ENCODE data around the gene RAB11B.
"Not testable (repeated sequence)": the region's sequence is repeated elsewhere in the genome, so short reads cannot be mapped to it uniquely, and the experiment has no call there.

The RAB11B gene

DNA sequence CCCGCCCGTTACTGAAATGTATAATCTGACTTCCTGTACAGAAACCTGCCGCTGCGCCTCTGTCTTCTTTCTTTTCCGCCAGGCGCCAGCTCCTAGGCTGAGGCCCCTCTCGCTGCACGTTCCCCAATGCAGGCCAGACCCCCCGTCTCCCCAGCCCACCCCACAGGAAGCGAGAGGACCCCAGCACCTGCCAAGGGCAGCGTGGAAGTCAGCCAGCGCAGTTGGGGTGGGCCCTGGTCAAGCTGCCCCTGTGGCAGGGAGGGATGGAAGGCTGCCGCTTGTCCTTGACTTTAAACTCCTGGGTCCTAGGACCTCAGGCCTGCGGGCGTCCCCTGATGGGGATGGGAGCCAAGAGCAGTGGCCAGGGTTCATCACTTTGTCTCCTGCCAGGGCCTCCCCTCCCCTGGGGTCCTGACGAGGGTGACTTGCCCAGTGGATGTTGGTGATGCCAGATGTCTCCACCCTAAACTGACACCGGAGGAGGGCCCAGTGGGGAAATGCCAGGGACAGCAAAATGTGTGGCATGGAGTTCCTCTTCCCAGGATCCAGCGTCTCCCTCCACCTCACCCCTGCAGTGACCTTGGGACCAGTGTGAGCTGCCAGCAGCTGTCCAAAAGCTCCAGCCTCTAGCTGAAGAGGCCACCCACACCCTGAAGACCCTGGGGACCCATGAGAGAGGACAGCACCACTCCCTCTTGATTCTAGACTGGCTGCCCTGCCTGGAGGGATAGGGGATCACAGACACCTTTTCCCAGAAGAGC lies 14.4 kb downstream of the RAB11B start:
- Histone ChIP-seq H3K4me1 (ENCODE audit: insufficient read depth, low read length) (no peaks in the 10 kb centered on the region), H3K79me2 (ENCODE audit: insufficient read depth, low read length) (peaks cover 14% of the 10 kb centered on the region; the same call in 1 of the 2 replicates), H3K9ac (ENCODE audit: low read depth, low read length) (no peak overlapping the region), H3K4me2 (ENCODE audit: insufficient read depth, low read length) (no peak overlapping the region), H3K4me3 (ENCODE audit: low read depth in 1 of 2, low read length in 2 of 2) (no peak overlapping the region), H4K20me1 (ENCODE audit: insufficient read depth, low read length) (peaks cover 13% of the 10 kb centered on the region), H3K36me3 (ENCODE audit: insufficient read depth, low read length) (peaks cover 42% of the 10 kb centered on the region), H3K27me3 (ENCODE audit: insufficient read depth, low read length, poor library complexity) (no peaks in the 10 kb centered on the region), H2AFZ (ENCODE audit: low read depth, low read length) (no peak overlapping the region), H3K27ac (ENCODE audit: low read length) (no peak overlapping the region), H3K9me3 (ENCODE audit: insufficient read depth, low read length, severe bottlenecking) (no peaks in the 10 kb centered on the region)
- ATAC-seq (ENCODE audit: insufficient read depth, low read depth) (no peak), DNase-seq (no peak)
- TF ChIP-seq EZH2 (IDR thresholded peaks at IDR 0.05; ENCODE audit: borderline replicate concordance, low read depth, low read length, severe bottlenecking) = no peak
- TF ChIP-seq, protein P1, sequence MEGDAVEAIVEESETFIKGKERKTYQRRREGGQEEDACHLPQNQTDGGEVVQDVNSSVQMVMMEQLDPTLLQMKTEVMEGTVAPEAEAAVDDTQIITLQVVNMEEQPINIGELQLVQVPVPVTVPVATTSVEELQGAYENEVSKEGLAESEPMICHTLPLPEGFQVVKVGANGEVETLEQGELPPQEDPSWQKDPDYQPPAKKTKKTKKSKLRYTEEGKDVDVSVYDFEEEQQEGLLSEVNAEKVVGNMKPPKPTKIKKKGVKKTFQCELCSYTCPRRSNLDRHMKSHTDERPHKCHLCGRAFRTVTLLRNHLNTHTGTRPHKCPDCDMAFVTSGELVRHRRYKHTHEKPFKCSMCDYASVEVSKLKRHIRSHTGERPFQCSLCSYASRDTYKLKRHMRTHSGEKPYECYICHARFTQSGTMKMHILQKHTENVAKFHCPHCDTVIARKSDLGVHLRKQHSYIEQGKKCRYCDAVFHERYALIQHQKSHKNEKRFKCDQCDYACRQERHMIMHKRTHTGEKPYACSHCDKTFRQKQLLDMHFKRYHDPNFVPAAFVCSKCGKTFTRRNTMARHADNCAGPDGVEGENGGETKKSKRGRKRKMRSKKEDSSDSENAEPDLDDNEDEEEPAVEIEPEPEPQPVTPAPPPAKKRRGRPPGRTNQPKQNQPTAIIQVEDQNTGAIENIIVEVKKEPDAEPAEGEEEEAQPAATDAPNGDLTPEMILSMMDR (IDR thresholded peaks at IDR 0.05; ENCODE audit: borderline replicate concordance, extremely low read depth, low read length, poor library complexity, severe bottlenecking) = no peak

DNA sequence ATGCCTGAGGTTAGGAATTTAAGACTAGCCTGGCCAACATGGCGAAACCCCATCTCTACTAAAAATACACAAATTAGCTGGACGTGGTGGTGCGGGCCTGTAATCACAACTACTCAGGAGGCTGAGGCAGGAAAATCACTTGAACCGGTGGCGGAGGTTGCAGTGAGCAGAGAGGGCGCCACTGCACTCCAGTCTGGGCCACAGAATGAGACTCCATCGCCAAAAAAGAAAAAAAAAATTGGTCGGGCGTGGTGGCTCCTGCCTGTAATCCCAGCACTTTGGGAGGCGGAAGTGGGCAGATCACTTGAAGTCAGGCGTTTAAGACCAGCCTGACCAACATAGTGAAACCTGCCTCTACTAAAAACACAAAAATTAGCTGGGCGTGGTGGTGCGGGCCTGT lies 20.6 kb downstream of the RAB11B start:
- not testable (repeated sequence) for H4K20me1 ChIP-seq (ENCODE audit: insufficient read depth, low read length); H3K36me3 ChIP-seq (ENCODE audit: insufficient read depth, low read length); H3K79me2 ChIP-seq (ENCODE audit: insufficient read depth, low read length); DNase-seq; H3K27me3 ChIP-seq (ENCODE audit: insufficient read depth, low read length, poor library complexity); H3K4me3 ChIP-seq (ENCODE audit: low read depth in 1 of 2, low read length in 2 of 2); H3K9ac ChIP-seq (ENCODE audit: low read depth, low read length); H3K4me2 ChIP-seq (ENCODE audit: insufficient read depth, low read length); H2AFZ ChIP-seq (ENCODE audit: low read depth, low read length); H3K27ac ChIP-seq (ENCODE audit: low read length); ATAC-seq (ENCODE audit: insufficient read depth, low read depth); H3K9me3 ChIP-seq (ENCODE audit: insufficient read depth, low read length, severe bottlenecking)
- H3K4me1 ChIP-seq (ENCODE audit: insufficient read depth, low read length) = peaks cover 10% of the 10 kb centered on the region
- TF ChIP-seq, protein P1 (IDR thresholded peaks at IDR 0.05; ENCODE audit: borderline replicate concordance, extremely low read depth, low read length, poor library complexity, severe bottlenecking) = peak; percentile 26

DNA sequence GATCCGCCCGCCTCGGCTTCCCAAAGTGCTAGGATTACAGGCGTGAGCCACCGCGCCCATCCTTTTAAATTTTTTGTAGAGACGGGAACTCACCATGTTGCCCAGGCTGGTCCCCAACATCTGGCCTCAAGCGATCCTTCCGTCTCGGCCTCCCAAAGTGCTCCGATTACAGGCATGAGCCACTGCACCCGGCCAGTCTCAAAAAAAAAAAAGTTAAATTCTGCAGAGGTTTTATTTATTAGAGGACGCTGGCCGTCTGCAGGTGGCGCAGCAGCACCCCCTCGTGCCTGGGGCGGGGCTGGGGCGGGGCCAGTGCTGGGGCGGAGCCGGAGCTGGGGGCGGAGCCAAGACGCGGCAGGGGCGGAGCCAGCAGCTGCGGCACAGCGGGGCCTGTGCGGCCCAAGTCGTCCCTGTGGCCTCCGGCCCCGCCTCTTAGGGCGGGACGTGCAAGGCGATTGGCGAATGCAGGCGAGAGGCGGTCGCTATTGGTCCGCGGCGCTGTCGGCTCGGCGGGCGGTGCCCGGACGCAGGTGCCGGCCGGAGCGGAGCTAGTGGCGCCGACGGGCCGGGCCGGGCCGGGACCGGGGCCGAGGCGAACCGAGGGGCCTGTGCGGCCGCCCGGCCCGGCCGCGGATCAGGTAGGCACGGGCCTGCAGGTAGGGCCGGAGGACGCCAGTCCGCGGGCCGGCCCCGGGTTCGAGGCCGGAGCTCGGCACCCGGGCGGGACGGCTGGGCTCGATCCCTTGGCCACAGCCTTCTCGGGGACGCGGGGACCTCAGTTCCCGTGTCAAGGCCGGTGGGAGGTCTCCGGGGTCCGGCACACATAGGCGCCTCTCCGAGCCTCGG lies 22.8 kb downstream of the RAB11B start, which contains the start of gene MARCHF2:
Gene MARCHF2, plus strand, starts transcription at position 523 of the 846 bp plus-strand sequence. CDS start 8,536 bp downstream, outside the sequence.
- Histone ChIP-seq H3K4me1 (ENCODE audit: insufficient read depth, low read length) (peaks cover 10% of the 10 kb centered on the region), H3K79me2 (ENCODE audit: insufficient read depth, low read length) (no peaks in the 10 kb centered on the region), H2AFZ (ENCODE audit: low read depth, low read length) (peak within 1 kb of the TSS; percentile 83), H3K4me2 (ENCODE audit: insufficient read depth, low read length) (peak within 1 kb of the TSS; percentile 87), H3K36me3 (ENCODE audit: insufficient read depth, low read length) (no peaks in the 10 kb centered on the region), H4K20me1 (ENCODE audit: insufficient read depth, low read length) (no peaks in the 10 kb centered on the region), H3K4me3 (ENCODE audit: low read depth in 1 of 2, low read length in 2 of 2) (peak within 1 kb of the TSS; percentile 23 to 66; a peak in 3 of 4 replicates), H3K27ac (ENCODE audit: low read length) (peak within 1 kb of the TSS; percentile 3; the same call in 1 of the 2 replicates), H3K27me3 (ENCODE audit: insufficient read depth, low read length, poor library complexity) (no peaks in the 10 kb centered on the region), H3K9ac (ENCODE audit: low read depth, low read length) (peak within 1 kb of the TSS; percentile 63), H3K9me3 (ENCODE audit: insufficient read depth, low read length, severe bottlenecking) (no peaks in the 10 kb centered on the region)
- TF ChIP-seq EZH2 (IDR thresholded peaks at IDR 0.05; ENCODE audit: borderline replicate concordance, low read depth, low read length, severe bottlenecking) = no peak
- TF ChIP-seq, protein P1 (IDR thresholded peaks at IDR 0.05; ENCODE audit: borderline replicate concordance, extremely low read depth, low read length, poor library complexity, severe bottlenecking) = peak; percentile 66
- DNase-seq (peak; percentile 97), ATAC-seq (ENCODE audit: insufficient read depth, low read depth) (peak; percentile 100)
